SH-SY5Y (cell line): ENCODE measurements around the gene KIAA0753.

ENCODE experiments used
- GATA2 ChIP-seq: IDR thresholded peaks from 2 replicates; pipeline ENCODE4 v1.6.1; 2011; ENCODE audit warnings: mild to moderate bottlenecking, low read depth, low read length
- GATA3 ChIP-seq: IDR thresholded peaks from 2 replicates; pipeline ENCODE4 v1.6.1; 2011; ENCODE audit warnings: low read depth, mild to moderate bottlenecking, low read length, moderate library complexity

KIAA0753 gene

GRCh38 chr17:6675201-6675825 is 34.8 kb upstream of the KIAA0753 start:
- no peak for TF ChIP-seq GATA3
- TF ChIP-seq GATA2 = no peak

DNA sequence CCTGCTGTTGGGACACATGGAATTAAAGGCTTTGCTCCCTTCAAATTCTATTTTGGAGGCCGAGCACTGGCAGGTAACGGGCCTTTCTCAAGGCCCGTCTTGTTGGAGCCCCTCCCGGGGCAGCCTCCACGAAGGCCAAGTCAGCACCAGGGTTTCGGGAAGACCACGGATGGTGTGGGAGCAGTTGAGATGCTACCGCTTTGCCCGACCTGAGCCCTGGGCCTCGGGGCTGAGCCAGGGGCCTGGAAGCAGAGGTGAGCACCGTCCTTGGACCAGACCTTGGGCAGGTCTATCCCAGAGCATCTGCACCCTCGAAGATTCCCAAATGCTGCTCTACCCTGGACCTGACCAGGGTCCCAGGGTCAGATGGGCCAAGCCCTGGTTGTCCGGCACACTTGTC is 34.1 kb upstream of the KIAA0753 start:
- TF ChIP-seq GATA3 (no peak), GATA2 (no peak)

DNA sequence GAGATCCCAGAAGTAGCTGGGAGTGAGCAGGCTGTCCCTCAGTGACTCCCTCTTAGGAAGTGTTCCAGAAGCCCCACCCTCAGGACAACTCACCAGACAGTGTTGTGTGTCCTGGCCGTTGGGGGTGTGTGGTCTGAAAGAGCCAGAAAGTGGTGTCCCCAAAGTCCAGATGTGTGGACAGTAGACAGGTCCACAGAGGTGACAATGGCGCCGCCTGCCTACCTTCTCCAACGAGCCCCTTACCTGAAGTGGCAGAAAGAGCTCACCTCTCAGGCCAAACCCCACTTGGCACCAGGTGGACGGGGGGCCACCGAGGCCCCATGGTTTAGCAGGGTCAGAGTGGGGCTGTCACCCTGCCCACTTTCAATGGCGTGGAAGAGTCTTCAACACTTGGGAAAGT is 30.9 kb upstream of the KIAA0753 start:
- TF ChIP-seq GATA2 (no peak), GATA3 (no peak)

- TF ChIP-seq GATA2 = no peak
- TF ChIP-seq GATA3 = no peak
Measured at GRCh38 chr17:6670999-6671398, 30.5 kb upstream of the KIAA0753 start.

DNA sequence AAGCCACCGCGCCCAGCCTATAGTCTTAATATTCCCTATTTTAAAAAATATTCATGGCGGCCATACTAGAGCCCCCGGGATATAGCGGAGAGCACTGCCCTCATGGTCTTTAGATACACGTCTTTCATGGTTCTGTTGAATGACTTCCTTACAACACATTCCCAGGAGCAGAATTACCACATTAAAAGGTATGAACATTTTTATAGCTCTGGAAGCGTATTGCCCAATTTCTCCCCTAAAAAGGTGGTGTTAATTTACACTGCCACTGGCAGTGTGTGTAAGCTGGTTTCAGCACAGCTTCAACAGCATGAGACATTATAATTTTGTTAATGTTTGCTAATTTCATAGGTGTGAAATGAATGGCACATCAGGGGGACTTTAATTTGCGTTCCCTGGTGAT is 30.1 kb upstream of the KIAA0753 start:
- no peak for TF ChIP-seq GATA3

DNA sequence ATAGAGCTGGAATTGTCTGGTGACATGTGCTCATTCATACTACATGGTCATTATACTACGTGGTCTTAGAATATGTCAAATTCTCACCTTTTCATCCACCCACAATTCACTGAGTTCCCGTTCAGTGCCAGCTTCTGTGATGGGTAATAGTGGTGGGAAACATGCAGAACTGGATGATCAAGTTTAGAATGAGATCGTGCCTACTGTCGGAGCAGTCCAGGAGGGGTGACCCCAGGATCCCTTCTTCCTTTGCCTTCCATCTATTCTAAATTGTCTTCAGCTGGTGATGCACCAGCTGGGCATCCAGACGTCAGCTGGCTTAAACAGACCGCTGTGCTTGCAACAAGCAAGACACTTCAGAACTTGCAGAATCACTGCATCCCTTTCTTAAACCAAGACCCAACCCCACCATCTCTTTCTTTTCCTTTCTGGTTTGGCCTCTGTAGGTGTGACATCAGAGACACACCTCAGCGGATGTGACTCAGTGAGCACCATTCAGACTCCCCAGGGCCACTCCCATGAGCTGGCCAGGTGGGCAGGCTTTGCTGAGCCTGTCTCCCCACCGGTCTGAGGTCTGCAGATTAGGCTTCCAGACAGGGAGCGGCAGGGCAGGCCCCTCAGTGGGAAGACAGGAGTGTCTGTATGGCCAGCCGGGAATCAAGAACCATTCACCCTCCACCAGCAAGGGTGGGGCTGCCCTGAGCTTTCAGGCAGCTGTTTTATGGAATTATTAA is 29.1 kb upstream of the KIAA0753 start:
- no peak for TF ChIP-seq GATA2
- no peak for TF ChIP-seq GATA3

GRCh38 chr17:6668727-6669425 is 28.4 kb upstream of the KIAA0753 start:
- TF ChIP-seq GATA2 (no peak), GATA3 (no peak)

DNA sequence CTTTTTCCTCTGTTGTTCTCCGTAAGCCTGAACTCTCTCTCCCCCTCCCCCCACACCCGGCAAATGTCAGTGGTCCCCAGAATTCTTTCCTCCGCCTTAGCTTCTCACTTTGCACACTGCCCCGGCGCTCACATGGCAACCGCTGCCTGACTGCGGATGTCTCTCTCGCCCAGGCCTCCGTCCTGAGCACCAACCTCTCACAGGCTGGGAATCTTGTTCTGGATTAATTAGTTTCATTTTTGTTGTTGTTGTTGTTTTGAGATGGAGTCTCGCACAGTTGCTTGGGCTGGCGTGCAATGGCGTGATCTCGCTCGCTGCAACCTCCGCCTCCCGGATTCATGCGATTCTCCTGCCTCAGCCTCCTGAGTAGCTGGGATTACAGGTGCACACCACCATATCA is 27.7 kb upstream of the KIAA0753 start:
- TF ChIP-seq GATA2 (no peak), GATA3 (no peak)

DNA sequence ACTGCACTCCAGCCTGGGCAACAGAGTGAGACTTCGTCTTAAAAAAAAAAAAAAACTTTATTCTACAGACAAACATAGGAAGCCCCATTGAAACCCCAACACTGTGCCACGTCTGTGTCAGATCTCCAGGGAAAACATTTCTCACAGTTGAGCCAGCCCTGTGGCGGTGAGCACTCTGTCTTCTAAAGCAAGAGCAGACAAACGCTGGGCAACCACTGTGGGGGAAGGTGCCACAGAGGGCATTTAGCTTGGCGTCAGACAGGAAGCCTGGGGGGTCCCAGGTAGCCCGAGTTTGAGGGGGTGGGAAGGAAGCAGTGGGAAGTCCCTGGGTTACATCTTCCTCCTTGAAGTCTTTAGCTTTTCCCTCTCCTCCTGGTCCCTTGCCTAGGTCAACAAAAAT is 27.0 kb upstream of the KIAA0753 start:
- TF ChIP-seq GATA2 (no peak), GATA3 (no peak)

- TF ChIP-seq GATA3 = no peak
- TF ChIP-seq GATA2 = no peak
Measured at GRCh38 chr17:6666557-6666956, 26.0 kb upstream of the KIAA0753 start.

DNA sequence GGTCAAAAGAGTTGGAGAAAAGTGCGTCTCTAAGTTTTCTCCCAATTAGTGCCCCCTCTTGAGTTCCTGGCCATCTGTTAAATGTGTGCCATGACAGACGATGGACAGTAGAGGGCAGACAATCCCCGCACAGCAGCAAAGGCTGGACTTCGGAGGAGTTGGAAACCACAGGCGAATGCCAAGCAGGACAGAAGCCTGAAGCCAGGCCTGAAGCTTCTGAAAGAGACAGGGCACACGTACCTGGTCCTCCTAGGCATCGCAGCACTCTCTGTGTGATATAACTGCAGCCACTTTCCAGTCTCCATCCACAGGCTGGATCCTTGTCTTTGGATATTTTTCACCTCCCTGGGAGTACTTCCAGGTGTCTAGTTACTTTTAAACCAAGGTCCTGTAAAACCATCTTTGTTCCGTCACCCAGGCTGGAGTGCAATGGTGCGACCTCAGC is 25.6 kb upstream of the KIAA0753 start:
- no peak for TF ChIP-seq GATA2
- TF ChIP-seq GATA3 = no peak

- TF ChIP-seq GATA3 (no peak), GATA2 (no peak)
Measured at GRCh38 chr17:6661464-6661848, 20.9 kb upstream of the KIAA0753 start.

GRCh38 chr17:6660805-6661463 is 20.4 kb upstream of the KIAA0753 start:
- no peak for TF ChIP-seq GATA3
- no peak for TF ChIP-seq GATA2

- TF ChIP-seq GATA3 (no peak), GATA2 (no peak)
Measured at GRCh38 chr17:6660101-6660500, 19.6 kb upstream of the KIAA0753 start.

DNA sequence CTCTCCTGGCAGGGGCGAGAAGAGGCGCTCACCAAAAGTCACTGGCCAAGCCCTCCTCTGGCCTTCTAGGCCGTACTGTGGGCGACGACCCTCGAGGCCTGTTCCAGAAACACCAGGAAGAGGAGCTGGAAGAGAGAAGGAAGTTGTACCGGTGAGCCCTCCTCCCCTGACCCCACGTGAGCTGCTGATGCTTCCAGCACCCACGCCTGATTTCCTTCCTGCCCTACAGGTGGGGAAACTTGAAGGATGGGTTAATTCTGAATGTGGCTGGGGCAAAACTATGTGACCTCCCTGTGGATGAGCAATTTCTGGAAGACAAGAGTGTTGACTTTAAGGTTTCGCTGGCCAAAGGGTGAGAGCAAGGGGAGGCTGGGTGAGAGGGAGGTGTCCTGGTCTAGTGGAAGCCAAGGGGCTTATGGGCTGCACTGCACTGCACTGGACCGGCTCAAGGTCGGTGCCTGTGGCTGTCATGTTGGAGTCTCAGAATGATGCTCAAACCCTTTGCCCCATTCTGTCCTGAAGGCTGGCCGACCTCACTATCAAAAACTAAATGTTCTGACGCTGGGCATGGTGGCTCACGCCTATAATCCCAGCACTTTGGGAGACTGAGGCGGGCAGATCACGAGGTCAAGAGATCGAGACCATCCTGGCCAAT is 17.2 kb upstream of the KIAA0753 start:
- TF ChIP-seq GATA2 (no peak), GATA3 (no peak)
